Nephron progenitor cell (in vitro differentiated cells): ENCODE data around the gene SLAMF9.
"Not testable (repeated sequence)": the region's sequence is repeated elsewhere in the genome, so short reads cannot be mapped to it uniquely, and the experiment has no call there.

ENCODE experiments used
- DNase-seq: peaks from one replicate; pipeline ENCODE4 v3.0.0; 2021
- H3K27ac Mint-ChIP-seq: 2 replicates; pipeline ENCODE4 v1.8.0; 2021; ENCODE audit warnings: mild to moderate bottlenecking, moderate library complexity, mixed read lengths
- H3K27me3 Mint-ChIP-seq: 2 replicates; pipeline ENCODE4 v1.8.0; 2021; ENCODE audit warnings: mild to moderate bottlenecking, low read depth, mixed read lengths; ENCODE audit not compliant: poor library complexity
- H3K36me3 Mint-ChIP-seq: 2 replicates; pipeline ENCODE4 v1.8.0; 2021; ENCODE audit warnings: low read depth, mixed read lengths
- H3K4me1 Mint-ChIP-seq: 2 replicates; pipeline ENCODE4 v1.8.0; 2021; ENCODE audit warnings: mixed read lengths
- H3K4me3 Mint-ChIP-seq: 2 replicates; pipeline ENCODE4 v1.8.0; 2021; ENCODE audit warnings: mild to moderate bottlenecking, moderate library complexity, mixed read lengths
- H3K9me3 Mint-ChIP-seq: 2 replicates; pipeline ENCODE4 v1.8.0; 2021; ENCODE audit warnings: mild to moderate bottlenecking, moderate library complexity, mixed read lengths
- CTCF ChIP-seq: fragments of 200-600 bp; sonication (generic); IDR thresholded peaks from 2 replicates; pipeline ENCODE4 v1.5.0; 2021; ENCODE audit warnings: antibody characterized with exemption

SLAMF9 gene

DNA sequence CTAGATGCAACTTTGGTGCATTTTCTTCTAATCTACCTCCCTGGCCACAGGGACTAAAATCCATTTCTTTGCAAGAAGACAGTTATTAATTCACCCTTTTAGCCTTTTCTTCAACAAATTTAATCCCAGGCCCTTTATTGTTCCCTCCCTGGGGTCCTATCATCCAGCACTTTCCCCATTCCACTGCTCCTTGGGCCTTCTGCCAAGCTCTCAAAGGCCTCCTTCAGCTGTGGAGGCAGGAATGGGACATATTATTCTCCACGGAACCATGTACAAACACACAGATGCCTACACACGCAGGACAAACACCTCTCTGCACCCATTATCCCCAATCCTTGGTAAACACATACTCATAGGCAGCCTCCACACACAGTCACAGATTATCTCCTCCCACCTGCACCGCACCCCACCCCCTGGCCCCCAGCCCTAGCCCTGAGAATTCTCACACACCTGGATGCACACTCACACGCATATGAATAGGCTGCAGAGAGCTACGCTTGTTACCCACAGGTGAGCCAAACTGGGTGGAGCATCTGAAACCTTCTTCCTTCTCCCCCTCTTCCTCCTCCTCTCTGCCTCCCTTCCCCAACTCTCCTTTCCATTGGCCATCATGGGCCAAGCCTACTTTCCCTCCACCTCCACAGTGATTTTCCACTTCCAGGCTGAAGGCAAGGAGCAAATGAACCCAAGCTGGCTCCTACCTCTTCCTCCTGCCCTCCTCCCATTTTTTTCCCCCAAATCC is 40.4 kb downstream of the SLAMF9 start:
- H3K9me3 Mint-ChIP-seq = no peaks in the 10 kb centered on the region

DNA sequence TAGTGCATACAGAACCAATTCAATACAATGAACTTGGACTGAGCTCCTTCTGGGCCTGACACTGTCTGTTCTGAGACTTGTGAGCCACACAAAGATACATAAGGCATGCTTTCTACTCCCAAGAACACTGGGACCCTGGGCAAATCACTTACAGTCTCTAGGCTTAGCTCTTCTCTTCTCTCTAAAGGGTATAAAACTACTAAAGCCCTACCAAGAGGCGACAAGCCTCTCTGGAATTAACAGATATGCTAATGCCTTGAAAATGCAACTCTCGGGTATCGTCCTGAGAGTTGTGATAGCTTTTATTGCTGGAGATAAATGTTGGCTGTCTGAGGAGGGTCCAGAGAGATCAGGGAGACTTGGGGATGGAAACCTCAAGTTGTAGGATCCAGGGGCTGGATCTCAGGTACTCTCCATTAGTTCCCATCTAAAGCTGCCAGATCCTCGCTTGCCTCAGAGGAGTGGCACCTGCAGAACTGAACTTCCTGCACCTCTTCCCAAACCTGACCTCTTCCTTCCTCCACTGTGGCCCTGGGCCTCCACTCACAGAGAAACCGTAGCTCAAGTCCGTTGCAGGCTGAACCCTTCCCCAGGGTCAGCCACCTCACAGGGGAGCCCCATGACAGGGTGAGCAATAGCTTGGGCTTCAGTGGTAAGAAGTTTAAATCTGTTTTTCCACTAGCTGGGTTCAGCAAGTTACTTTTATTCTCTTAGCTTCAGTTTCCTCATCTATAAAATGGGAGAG is 42.5 kb downstream of the SLAMF9 start:
- Mint-ChIP-seq H3K4me3 (no peak overlapping the region), H3K4me1 (peaks cover 43% of the 10 kb centered on the region), H3K27ac (no peak overlapping the region), H3K27me3 (peaks cover 8% of the 10 kb centered on the region), H3K36me3 (no peaks in the 10 kb centered on the region), H3K9me3 (no peaks in the 10 kb centered on the region)
- no peak for DNase-seq
- no peak for TF ChIP-seq CTCF

More for the DNA sequence above, 40.4 kb downstream of the SLAMF9 start:
- Mint-ChIP-seq H3K27ac (no peak overlapping the region), H3K36me3 (no peaks in the 10 kb centered on the region), H3K27me3 (peaks cover 6% of the 10 kb centered on the region), H3K4me1 (peaks cover 57% of the 10 kb centered on the region), H3K4me3 (no peak overlapping the region)
- no peak for DNase-seq
- no peak for TF ChIP-seq CTCF

GRCh38 chr1:159908031-159908940 is 45.8 kb downstream of the SLAMF9 start:
- peaks cover 21% of the 10 kb centered on the region for H3K9me3 Mint-ChIP-seq
- DNase-seq = no peak
- no peak overlapping the region for H3K27ac Mint-ChIP-seq
- H3K4me1 Mint-ChIP-seq = peaks cover 28% of the 10 kb centered on the region
- no peak for TF ChIP-seq CTCF
- H3K27me3 Mint-ChIP-seq = peaks cover 12% of the 10 kb centered on the region
- H3K4me3 Mint-ChIP-seq = no peak overlapping the region
- peaks cover 6% of the 10 kb centered on the region for H3K36me3 Mint-ChIP-seq

GRCh38 chr1:159906960-159907359 is 47.1 kb downstream of the SLAMF9 start:
- Mint-ChIP-seq H3K27ac (no peak overlapping the region), H3K4me1 (peaks cover 23% of the 10 kb centered on the region), H3K4me3 (no peak overlapping the region), H3K9me3 (peaks cover 23% of the 10 kb centered on the region), H3K36me3 (peaks cover 6% of the 10 kb centered on the region), H3K27me3 (peaks cover 8% of the 10 kb centered on the region)
- DNase-seq = no peak
- no peak for TF ChIP-seq CTCF

- H3K27ac Mint-ChIP-seq, H3K36me3 Mint-ChIP-seq, H3K4me3 Mint-ChIP-seq, DNase-seq: not testable (repeated sequence)
- H3K9me3 Mint-ChIP-seq = peaks cover 23% of the 10 kb centered on the region
- peaks cover 18% of the 10 kb centered on the region for H3K4me1 Mint-ChIP-seq
- H3K27me3 Mint-ChIP-seq = peaks cover 25% of the 10 kb centered on the region
These were observed 50.0 kb downstream of the SLAMF9 start for GRCh38 chr1:159904036-159904435.

- Mint-ChIP-seq H3K4me1 (peaks cover 18% of the 10 kb centered on the region), H3K36me3 (peaks cover 6% of the 10 kb centered on the region), H3K27ac (no peak overlapping the region), H3K9me3 (peaks cover 23% of the 10 kb centered on the region), H3K4me3 (no peak overlapping the region), H3K27me3 (peaks cover 31% of the 10 kb centered on the region)
- no peak for TF ChIP-seq CTCF
- no peak for DNase-seq
These were observed 51.5 kb downstream of the SLAMF9 start for GRCh38 chr1:159902541-159902940.
